ENCODE data around the gene GPR83.

The GPR83 gene

DNA sequence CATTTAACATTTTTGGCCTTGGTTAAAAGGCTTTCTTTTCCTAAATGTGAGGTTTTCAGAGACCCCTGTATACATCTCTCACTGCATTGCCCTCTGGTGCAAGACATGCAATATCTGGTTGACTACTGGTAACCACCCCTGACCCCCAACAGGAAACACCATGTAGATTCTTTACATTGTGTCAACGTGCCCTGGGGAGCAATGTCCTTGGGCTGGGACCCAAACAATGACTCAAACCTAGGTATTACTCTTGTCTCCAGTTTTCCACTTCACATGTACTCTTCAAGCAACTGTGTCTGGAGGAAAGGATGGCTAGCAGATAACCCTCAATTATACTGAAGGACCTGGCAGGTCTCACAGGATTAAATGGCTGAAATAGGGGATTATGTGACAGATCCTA, 1.1 kb upstream of the GPR83 start:
- H3K4me1 ChIP-seq = no peaks in the 10 kb centered on the region
- H3K79me2 ChIP-seq = no peaks in the 10 kb centered on the region
- H3K36me3 ChIP-seq (ENCODE audit: control insufficient read depth, insufficient read depth, low read length) = no peaks in the 10 kb centered on the region
- TF ChIP-seq CTCF (IDR thresholded peaks at IDR 0.05) = no peak
- no peak overlapping the region for H3K4me3 ChIP-seq (ENCODE audit: low read depth, low read length)
- H3K4me2 ChIP-seq (ENCODE audit: low read length) = no peak overlapping the region
- no peaks in the 10 kb centered on the region for H3K27me3 ChIP-seq (ENCODE audit: control insufficient read depth, insufficient read depth, low read length)
- no peak overlapping the region for H3K9ac ChIP-seq
- no peaks in the 10 kb centered on the region for H3K9me3 ChIP-seq (ENCODE audit: control insufficient read depth, low read length)
- no peak overlapping the region for H3K27ac ChIP-seq
- no peak overlapping the region for H2AFZ ChIP-seq

DNA sequence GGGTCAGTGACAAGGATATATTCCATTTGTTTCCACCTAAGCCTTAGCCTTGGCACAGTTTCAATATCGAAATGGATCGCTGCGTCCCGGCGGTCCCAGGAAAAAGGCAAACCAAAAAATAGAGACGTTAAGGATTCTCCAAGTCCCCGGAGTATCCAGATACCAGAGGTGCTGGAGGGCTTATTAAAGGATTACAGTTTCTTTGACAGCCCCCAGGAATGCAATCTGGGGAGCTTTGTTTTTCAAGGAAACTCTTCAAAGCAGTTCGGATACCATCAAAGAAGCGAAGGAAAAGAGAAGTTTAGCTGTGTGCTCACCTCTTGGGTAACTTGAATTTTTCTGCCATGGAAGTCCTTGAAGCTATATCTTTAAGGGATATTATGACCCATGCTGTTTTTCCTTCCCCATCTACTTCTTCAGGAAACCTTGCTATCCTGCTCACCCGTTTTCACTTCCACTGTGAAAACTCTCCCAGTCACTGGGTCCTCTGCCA, 600 bp upstream of the GPR83 start:
- Histone ChIP-seq H3K9ac (no peak overlapping the region), H3K9me3 (ENCODE audit: control insufficient read depth, low read length) (no peaks in the 10 kb centered on the region), H3K4me2 (ENCODE audit: low read length) (no peak overlapping the region), H3K36me3 (ENCODE audit: control insufficient read depth, insufficient read depth, low read length) (no peaks in the 10 kb centered on the region), H3K27me3 (ENCODE audit: control insufficient read depth, insufficient read depth, low read length) (no peaks in the 10 kb centered on the region), H2AFZ (no peak overlapping the region), H3K4me3 (ENCODE audit: low read depth, low read length) (no peak overlapping the region), H3K4me1 (no peaks in the 10 kb centered on the region), H3K27ac (no peak overlapping the region), H3K79me2 (no peaks in the 10 kb centered on the region)
- no peak for TF ChIP-seq CTCF (IDR thresholded peaks at IDR 0.05)

DNA sequence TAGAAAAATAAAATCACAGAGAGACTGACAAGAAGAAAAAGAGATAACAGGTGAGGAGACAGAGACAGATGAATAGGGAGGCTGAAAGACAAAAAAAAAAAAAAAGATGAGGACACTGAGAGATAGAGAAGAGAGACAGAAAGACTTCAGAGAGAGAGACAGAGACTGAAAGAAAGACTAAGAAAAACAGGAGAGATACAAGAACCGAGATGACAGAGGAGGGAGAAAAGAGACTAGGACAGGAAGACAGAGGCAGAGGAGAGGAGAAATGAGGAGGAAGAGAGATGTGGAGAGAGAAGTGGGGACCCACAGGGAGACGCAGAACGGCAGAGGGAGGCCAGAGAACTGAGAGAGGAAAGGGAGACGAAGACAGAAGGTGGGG, 771 bp downstream of the GPR83 start:
- no peaks in the 10 kb centered on the region for H3K9me3 ChIP-seq (ENCODE audit: control insufficient read depth, low read length)
- no peak overlapping the region for H3K4me3 ChIP-seq (ENCODE audit: low read depth, low read length)
- H3K4me2 ChIP-seq (ENCODE audit: low read length) = no peak overlapping the region
- H3K4me1 ChIP-seq = no peaks in the 10 kb centered on the region
- TF ChIP-seq CTCF (IDR thresholded peaks at IDR 0.05) = no peak
- no peaks in the 10 kb centered on the region for H3K79me2 ChIP-seq
- H3K9ac ChIP-seq = no peak overlapping the region
- no peak overlapping the region for H3K27ac ChIP-seq
- H2AFZ ChIP-seq = no peak overlapping the region
- no peaks in the 10 kb centered on the region for H3K36me3 ChIP-seq (ENCODE audit: control insufficient read depth, insufficient read depth, low read length)
- no peaks in the 10 kb centered on the region for H3K27me3 ChIP-seq (ENCODE audit: control insufficient read depth, insufficient read depth, low read length)

- TF ChIP-seq CTCF (IDR thresholded peaks at IDR 0.05) = no peak
- Histone ChIP-seq H3K27me3 (ENCODE audit: control insufficient read depth, insufficient read depth, low read length) (no peaks in the 10 kb centered on the region), H2AFZ (no peak overlapping the region), H3K9ac (no peak overlapping the region), H3K36me3 (ENCODE audit: control insufficient read depth, insufficient read depth, low read length) (no peaks in the 10 kb centered on the region), H3K27ac (no peak overlapping the region), H3K4me3 (ENCODE audit: low read depth, low read length) (no peak overlapping the region), H3K4me1 (no peaks in the 10 kb centered on the region), H3K4me2 (ENCODE audit: low read length) (no peak overlapping the region), H3K79me2 (no peaks in the 10 kb centered on the region), H3K9me3 (ENCODE audit: control insufficient read depth, low read length) (no peaks in the 10 kb centered on the region)
These were observed 1.2 kb downstream of the GPR83 start for GRCh38 chr11:94400050-94400449.

DNA sequence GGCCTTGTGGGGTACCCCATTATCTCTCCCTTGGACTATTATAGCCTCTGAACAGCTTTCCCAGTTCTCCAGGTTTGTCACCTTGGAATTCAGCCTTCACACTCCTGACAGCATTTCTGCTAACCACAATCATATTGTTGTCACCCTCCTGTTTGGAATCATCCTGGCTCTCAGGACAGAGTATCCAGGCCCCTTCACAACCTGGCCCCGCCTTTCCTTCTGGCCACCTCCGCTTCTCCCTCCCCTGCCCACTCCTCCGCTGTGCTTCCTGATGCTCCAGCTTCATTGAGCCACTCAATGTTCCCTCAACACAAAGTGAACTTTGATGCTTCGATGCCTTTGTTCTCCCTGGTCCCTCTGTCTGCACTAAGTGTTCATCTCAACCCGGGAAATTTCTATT, 3.1 kb downstream of the GPR83 start:
- no peak overlapping the region for H3K4me3 ChIP-seq (ENCODE audit: low read depth, low read length)
- no peak for TF ChIP-seq CTCF (IDR thresholded peaks at IDR 0.05)

More for the DNA sequence above, 3.1 kb downstream of the GPR83 start:
- Histone ChIP-seq H3K79me2 (no peaks in the 10 kb centered on the region), H3K4me1 (no peaks in the 10 kb centered on the region), H2AFZ (no peak overlapping the region), H3K27ac (no peak overlapping the region), H3K4me2 (ENCODE audit: low read length) (no peak overlapping the region), H3K27me3 (ENCODE audit: control insufficient read depth, insufficient read depth, low read length) (no peaks in the 10 kb centered on the region), H3K9ac (no peak overlapping the region), H3K36me3 (ENCODE audit: control insufficient read depth, insufficient read depth, low read length) (no peaks in the 10 kb centered on the region), H3K9me3 (ENCODE audit: control insufficient read depth, low read length) (no peaks in the 10 kb centered on the region)

All from parathyroid adenoma (tissue), 2 donors.